ENCODE results near the gene ZNF740.
"Not testable (repeated sequence)": the region's sequence is repeated elsewhere in the genome, so short reads cannot be mapped to it uniquely, and the experiment has no call there.

ZNF740 gene

GRCh38 chr12:53199700-53200099 is 19.2 kb downstream of the ZNF740 start:
- TF ChIP-seq CTCF (IDR thresholded peaks at IDR 0.05; ENCODE audit: insufficient read depth, low read depth, low read length, missing control alignments) = no peak
- H3K4me3 ChIP-seq (ENCODE audit: low read length) = no peak overlapping the region

GRCh38 chr12:53200107-53200457 is 19.6 kb downstream of the ZNF740 start:
- no peak overlapping the region for H3K4me3 ChIP-seq (ENCODE audit: low read length)
- no peak for TF ChIP-seq CTCF (IDR thresholded peaks at IDR 0.05; ENCODE audit: insufficient read depth, low read depth, low read length, missing control alignments)
- no peak for DNase-seq (ENCODE audit: low read depth)

More at GRCh38 chr12:53199700-53200099, 19.2 kb downstream of the ZNF740 start:
- DNase-seq (ENCODE audit: low read depth) = no peak

GRCh38 chr12:53200458-53201176 is 20.1 kb downstream of the ZNF740 start:
- H3K4me3 ChIP-seq (ENCODE audit: low read length) = no peak overlapping the region
- peak; percentile 39 for DNase-seq (ENCODE audit: low read depth)
- no peak for TF ChIP-seq CTCF (IDR thresholded peaks at IDR 0.05; ENCODE audit: insufficient read depth, low read depth, low read length, missing control alignments)

- no peak for TF ChIP-seq CTCF (IDR thresholded peaks at IDR 0.05; ENCODE audit: insufficient read depth, low read depth, low read length, missing control alignments)
- H3K4me3 ChIP-seq (ENCODE audit: low read length) = no peak overlapping the region
- DNase-seq (ENCODE audit: low read depth) = no peak
Observed at GRCh38 chr12:53201177-53201541, 20.6 kb downstream of the ZNF740 start.

- no peak for DNase-seq (ENCODE audit: low read depth)
- TF ChIP-seq CTCF (IDR thresholded peaks at IDR 0.05; ENCODE audit: insufficient read depth, low read depth, low read length, missing control alignments) = no peak
- no peak overlapping the region for H3K4me3 ChIP-seq (ENCODE audit: low read length)
Observed at GRCh38 chr12:53201639-53202038, 21.1 kb downstream of the ZNF740 start.

- H3K4me3 ChIP-seq (ENCODE audit: low read length); DNase-seq (ENCODE audit: low read depth): not testable (repeated sequence)
Observed at GRCh38 chr12:53202316-53202715, 21.8 kb downstream of the ZNF740 start.

- H3K4me3 ChIP-seq (ENCODE audit: low read length) = no peak overlapping the region
- DNase-seq (ENCODE audit: low read depth) = no peak
- no peak for TF ChIP-seq CTCF (IDR thresholded peaks at IDR 0.05; ENCODE audit: insufficient read depth, low read depth, low read length, missing control alignments)
Observed at GRCh38 chr12:53204351-53204750, 23.8 kb downstream of the ZNF740 start.
